Peyer's patch (tissue), 4 donors: ENCODE results near the gene C19orf73.

ENCODE experiments used
- POLR2A ChIP-seq, 2 donors: fragments of 450-650 bp; IDR thresholded peaks; one replicate each; pipeline ENCODE4 v1.5.1; 2017; ENCODE audit warnings: antibody characterized with exemption in 2 of 2, mild to moderate bottlenecking in 2 of 2, moderate library complexity in 2 of 2
- TF ChIP-seq, protein P1 (sequence below), 6 experiments: fragments of 450-650 bp in 4 of 6; fragments of 200-600 bp in 2 of 6; sonication (generic) in 1 of 6; IDR thresholded peaks; one replicate each; pipeline ENCODE4 v1.5.1; 2017 to 2019; ENCODE audit warnings: antibody characterized with exemption in 6 of 6, mild to moderate bottlenecking in 3 of 6, moderate library complexity in 1 of 6

DNA sequence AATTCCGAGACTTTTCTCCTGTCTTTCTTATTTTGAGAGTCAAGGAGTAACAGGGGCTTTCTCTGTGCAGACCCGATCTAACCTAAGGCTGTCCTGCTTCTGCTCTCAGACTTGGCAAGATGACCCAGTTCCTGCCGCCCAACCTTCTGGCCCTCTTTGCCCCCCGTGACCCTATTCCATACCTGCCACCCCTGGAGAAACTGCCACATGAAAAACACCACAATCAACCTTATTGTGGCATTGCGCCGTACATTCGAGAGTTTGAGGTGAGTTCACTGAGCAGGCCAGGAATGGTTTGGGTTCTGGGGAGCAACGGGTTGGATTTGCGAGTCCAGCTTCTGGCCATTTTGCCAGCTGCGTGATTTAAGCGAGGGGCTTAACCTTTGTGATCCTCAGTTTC lies 32.6 kb downstream of the C19orf73 start:
- TF ChIP-seq, protein P1, sequence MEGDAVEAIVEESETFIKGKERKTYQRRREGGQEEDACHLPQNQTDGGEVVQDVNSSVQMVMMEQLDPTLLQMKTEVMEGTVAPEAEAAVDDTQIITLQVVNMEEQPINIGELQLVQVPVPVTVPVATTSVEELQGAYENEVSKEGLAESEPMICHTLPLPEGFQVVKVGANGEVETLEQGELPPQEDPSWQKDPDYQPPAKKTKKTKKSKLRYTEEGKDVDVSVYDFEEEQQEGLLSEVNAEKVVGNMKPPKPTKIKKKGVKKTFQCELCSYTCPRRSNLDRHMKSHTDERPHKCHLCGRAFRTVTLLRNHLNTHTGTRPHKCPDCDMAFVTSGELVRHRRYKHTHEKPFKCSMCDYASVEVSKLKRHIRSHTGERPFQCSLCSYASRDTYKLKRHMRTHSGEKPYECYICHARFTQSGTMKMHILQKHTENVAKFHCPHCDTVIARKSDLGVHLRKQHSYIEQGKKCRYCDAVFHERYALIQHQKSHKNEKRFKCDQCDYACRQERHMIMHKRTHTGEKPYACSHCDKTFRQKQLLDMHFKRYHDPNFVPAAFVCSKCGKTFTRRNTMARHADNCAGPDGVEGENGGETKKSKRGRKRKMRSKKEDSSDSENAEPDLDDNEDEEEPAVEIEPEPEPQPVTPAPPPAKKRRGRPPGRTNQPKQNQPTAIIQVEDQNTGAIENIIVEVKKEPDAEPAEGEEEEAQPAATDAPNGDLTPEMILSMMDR (IDR thresholded peaks at IDR 0.05), result no peak
- no peak for TF ChIP-seq POLR2A (IDR thresholded peaks at IDR 0.05)
